Lung microvascular endothelial cell (primary cell): ENCODE data around the gene FOXI1. TPM values are rescaled to one million over a fixed set of nuclear protein-coding genes. Genes with fewer than 3 reads are reported as not detected.
"Not testable (repeated sequence)": the region's sequence is repeated elsewhere in the genome, so short reads cannot be mapped to it uniquely, and the experiment has no call there.

Experiments
- DNase-seq, 2 donors: peaks; one replicate each; pipeline versions ENCODE4 v3.0.0 to v3.0.0-alpha.2; 2010; ENCODE audit warnings: low read depth in 2 of 2
- total RNA-seq: library from RNA; depleted of rRNA; stranded (reverse); fragments of >200 nt; gene quantifications from 2 replicates; pipeline ENCODE4 v1.2.1, GENCODE V29; 2014

The FOXI1 gene
- total RNA-seq, 1 donor from 2014 or later: not detected

DNA sequence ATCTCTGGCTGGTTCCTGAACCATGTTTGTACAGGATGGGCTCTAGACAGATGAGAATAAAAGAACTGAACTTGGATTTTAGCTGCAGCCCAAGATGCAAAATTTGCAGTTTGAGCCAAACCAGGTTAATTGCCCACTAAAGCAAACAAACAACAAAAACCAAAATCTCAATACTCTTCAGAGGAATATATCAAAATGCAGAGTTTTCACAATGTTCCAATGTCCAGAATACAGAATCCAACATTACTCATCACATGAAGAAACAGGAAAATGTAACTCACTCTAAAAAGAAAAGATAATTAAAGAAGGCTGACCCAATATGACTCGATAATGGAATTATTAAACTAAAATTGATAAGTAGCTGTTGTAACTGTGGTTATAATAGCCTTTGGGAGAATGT lies 20.4 kb downstream of the FOXI1 start:
- no peak for DNase-seq

DNA sequence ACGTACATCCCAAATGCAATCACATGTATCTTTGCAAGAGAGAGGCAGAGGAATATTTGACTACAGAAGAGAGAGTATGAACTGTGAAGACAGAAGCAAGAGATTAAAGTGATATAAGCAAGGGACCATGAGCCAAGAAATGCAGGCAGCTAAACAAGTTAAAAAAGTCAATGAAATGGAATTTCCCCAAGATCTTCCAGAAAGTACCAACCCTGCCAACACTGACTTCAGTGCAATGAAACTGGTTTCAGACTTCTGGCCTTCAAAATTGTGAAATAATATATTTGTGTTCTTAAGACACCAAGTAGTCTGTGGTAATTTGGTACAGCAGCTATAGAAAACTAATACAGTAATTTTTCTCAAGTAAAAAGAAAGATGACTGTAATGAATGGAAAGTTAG lies 20.9 kb downstream of the FOXI1 start:
- DNase-seq: no peak

- DNase-seq: no peak
Observed at GRCh38 chr5:170131235-170131634, 25.5 kb downstream of the FOXI1 start.

DNA sequence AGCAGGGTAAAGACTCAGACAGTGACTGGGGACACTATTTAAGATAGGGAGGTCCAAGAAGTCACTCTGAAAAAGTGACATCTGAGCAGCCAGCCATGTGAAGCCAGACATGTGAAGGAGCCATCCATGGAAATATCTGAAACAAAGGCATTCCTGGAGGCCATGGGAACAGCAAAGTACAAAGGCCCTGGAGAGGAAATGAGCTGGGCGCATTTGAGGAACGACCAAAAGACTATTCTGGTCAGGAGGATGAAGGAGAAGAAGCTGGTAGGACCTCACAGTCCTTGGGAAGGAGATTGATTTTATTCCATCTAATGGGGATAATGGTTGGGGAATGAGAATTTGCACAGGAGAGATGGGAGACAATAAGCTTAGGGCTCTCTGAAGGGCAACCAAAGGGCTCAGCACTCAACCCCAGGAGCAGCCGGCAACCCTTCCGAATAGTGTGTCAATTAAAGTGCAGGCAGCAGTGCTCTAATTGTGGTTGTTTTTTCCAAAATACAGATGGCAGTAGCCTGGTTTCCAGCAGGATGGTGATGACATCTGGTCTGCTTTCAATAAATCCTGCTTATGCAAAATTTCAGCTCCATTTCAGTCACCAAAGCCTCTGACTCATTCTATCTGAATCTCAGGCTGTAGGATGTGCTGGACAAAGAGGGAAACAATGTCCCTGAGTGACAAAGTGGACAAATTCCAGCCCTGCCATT lies 26.7 kb downstream of the FOXI1 start:
- peak; percentile 37 to 89 for DNase-seq

DNA sequence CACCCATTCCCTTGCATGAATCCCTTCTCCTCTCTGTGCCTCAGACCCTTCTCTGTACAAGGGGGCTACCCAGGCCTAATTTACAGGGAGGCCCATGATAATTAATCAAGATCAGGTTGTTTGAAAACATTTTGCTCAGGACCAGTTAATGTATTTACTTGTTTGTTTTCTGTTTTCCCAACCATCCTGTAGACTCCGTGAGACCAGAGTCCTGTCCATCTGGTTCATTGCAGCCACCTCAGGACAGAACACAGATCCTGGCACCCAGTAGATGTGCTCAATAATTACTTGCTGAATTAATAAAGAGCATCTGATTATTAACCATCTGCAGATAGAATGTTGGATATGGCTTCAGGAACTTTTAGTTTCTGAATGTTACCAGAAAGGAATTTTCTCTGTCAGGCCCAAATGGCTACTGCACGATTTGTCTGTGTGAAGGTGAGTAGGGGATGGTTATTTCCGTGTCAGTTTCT lies 27.3 kb downstream of the FOXI1 start:
- no peak for DNase-seq

DNA sequence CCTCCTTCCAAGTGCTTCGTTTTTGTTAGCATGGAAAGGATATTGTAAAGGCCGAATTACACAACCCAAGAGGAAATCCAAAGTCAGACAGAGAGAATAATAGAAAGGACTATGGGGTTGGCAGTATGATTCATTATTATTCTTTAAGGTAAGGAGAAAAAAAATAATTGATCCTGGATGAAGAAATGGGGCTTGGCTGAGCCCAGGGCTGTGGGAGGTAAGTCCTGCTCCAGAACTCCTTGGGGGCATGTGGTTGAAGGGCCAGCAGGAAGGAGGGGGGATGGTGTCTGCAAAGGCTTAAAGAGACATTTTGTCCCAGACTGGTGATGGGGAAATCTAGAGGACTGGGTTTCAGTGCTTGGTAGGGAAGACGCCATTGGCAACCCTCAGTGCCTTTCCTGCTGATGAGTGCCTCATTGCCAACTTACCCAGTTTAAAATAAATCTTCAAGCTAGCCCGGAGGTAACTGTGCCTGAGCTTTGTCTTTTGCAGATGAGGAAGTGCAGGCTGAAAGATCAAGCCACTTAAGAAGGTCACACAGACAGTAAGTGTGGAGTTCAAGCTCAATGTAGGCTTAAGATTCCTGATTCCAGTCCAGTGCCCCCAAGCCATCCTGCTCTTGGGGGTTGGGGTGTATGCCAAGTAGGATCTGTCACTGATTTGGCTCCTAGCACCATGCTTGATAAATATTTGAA lies 30.2 kb downstream of the FOXI1 start:
- peak in 1 of 2 donors; percentile 15 for DNase-seq

DNA sequence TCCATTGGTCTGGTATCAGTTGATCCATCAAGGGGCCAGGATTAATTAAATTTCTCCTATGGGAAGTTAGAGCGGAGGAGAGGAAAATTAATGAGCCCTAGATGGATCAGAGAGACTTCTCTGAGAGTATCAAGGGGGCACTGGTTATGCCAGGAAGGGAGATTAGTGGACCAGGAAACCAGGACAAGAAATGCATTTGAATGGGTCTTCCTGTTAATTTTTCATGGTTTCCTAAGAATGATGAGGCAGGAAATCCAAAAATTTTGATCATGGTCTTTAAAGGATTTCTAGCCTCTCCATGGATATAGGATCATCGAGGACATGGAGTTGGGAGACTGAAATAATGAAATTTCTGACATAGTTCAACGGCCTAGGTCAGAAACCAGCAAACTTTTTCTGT lies 30.8 kb downstream of the FOXI1 start:
- DNase-seq: peak; percentile 22 to 29

GRCh38 chr5:170137694-170138214 lies 32.1 kb downstream of the FOXI1 start:
- DNase-seq: no peak

GRCh38 chr5:170138273-170138672 lies 32.6 kb downstream of the FOXI1 start:
- DNase-seq: no peak

- no peak for DNase-seq
Observed at GRCh38 chr5:170139786-170140335, 34.2 kb downstream of the FOXI1 start.

- not testable (repeated sequence) for DNase-seq
Observed at GRCh38 chr5:170141196-170141595, 35.5 kb downstream of the FOXI1 start.

DNA sequence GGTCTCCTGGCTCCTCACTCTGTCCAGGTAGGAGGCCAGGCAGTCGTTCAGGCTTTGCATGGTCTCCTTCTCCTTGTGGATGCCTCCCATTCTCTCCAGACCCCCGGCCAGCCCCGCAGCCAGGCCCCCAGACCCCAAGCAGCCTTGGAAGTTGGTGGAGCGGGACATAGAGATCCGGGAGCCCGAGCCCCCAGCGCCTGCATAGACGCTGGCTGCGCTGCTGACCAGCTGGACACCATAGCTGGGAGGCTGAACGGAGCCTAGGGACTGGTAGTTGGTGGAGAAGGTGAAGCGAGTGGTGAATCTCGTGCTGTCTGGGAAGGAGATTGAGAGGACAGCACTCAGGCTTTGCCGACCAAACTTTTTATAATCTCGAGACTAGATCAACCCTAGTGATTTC lies 35.9 kb downstream of the FOXI1 start:
- no peak for DNase-seq

- DNase-seq: no peak
Observed at GRCh38 chr5:170142196-170142595, 36.5 kb downstream of the FOXI1 start.

DNA sequence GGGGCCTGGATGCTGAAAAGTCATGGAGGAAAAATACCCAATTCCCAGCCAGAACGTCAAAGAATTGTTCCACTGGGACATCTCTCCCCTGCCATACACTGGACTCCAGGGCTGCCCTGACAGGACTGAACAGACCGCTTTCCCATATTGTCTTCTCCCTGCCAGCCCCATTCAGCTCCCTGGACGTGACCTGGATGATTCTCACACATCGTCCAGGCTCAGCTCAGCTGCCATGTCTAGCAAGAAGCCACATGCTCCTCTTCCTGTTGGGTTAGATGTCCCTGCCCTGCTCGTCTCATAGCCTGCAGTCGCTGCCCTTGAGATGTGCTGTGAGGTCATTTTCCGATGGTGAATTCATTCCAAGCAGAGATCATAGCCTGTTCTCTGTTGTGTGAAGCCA lies 37.4 kb downstream of the FOXI1 start:
- no peak for DNase-seq

DNA sequence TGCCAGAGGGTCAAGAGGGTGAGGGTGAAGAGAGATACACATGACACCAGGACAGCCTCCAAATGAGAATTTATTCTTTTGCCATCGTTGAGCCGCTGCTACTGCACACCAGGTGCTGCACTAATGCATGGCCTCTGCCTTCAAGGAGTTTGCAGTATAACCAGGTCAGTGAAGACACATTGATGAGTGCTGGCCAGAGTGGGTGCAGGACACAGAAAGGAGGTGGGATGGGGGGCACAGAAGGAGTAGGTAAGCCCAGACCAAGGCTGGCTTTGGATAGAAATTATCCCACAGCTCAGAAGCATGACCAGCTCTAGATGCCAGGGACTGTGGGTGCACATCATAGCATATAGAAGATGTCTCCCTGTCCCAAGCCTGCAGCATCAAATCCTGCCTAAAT lies 38.0 kb downstream of the FOXI1 start:
- DNase-seq: no peak

GRCh38 chr5:170144286-170145023 lies 38.8 kb downstream of the FOXI1 start:
- DNase-seq: no peak

GRCh38 chr5:170145462-170145861 lies 39.8 kb downstream of the FOXI1 start:
- no peak for DNase-seq

DNA sequence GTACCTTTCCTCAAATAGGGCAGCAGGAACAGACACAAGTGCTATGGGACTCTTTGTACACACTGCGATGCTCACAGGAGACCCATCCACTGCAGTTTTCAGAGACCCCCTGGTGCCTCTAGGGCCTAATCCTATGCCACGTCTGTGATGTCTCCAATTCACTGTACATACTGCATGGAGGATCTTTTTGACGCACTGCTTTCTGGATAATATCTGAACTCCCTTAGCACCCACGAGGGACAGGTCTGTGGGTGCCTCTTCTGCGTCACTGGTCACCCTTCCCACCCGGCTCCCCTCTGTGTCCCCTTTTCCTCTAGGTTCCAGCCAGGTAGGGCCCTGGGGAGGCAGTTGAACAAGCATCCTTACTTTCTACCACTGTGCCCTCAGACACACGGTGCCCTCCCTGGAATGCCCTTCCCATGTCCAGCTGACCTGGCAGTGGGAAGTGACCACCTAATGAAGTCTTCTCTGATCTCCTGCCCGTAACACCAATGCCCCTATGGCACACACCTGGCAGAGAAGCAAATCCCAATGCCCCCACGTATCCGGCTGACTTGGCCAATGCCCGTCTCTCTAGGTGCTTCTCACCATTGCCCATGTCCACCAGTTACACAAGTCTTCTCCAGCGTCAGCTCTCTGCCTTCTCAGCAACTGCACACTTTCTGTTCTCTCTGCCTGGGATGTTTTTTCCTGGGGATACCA lies 41.5 kb downstream of the FOXI1 start:
- DNase-seq: no peak

DNA sequence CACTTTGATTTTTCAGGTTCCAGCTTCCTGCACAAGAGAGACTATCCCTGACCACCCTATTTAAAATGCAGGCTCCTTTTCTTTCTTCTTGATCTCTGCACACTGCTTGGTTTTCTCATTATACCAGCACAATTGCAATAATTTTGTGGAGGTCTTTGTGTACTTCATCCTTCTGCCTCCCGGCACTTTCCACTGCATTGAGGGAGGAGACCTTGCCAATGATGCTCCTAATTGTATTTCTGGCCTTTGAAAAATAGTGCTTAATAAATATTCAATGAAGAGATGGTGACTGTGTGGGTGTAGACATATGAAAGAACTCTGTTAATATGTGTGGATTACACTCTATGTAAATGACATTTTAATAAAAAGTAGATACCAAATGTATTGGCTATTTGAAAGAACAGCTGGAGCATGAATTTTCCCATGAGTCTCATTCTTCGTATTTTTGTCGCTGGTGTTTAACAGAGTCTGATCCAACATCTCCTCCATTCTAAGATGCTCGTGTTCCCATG lies 42.1 kb downstream of the FOXI1 start:
- no peak for DNase-seq

- DNase-seq: no peak
Observed at GRCh38 chr5:170148430-170149205, 42.9 kb downstream of the FOXI1 start.
